Neural cell (in vitro differentiated cells): ENCODE results near the gene AGPAT1.

Experiments used
- EZH2 ChIP-seq: fragments of 200-600, 300-800 bp; shearing (Covaris generic), sonication (generic); IDR thresholded peaks from 2 replicates; pipeline ENCODE4 v1.6.1; 2014; ENCODE audit warnings: antibody characterized with exemption, low read length, borderline replicate concordance, mild to moderate bottlenecking; ENCODE audit not compliant: insufficient read depth, poor library complexity, severe bottlenecking
- POLR2AphosphoS5 ChIP-seq: IDR thresholded peaks from 2 replicates; pipeline ENCODE4 v1.6.1; 2012
- TAF1 ChIP-seq: IDR thresholded peaks from 2 replicates; pipeline ENCODE4 v1.6.1; 2012; ENCODE audit warnings: low read depth
- TF ChIP-seq, protein P1 (sequence below): fragments of 450-650 bp; IDR thresholded peaks from 2 replicates; pipeline ENCODE4 v1.5.1; 2014; ENCODE audit warnings: antibody characterized with exemption, mild to moderate bottlenecking, moderate library complexity; ENCODE audit not compliant: poor library complexity, severe bottlenecking

DNA sequence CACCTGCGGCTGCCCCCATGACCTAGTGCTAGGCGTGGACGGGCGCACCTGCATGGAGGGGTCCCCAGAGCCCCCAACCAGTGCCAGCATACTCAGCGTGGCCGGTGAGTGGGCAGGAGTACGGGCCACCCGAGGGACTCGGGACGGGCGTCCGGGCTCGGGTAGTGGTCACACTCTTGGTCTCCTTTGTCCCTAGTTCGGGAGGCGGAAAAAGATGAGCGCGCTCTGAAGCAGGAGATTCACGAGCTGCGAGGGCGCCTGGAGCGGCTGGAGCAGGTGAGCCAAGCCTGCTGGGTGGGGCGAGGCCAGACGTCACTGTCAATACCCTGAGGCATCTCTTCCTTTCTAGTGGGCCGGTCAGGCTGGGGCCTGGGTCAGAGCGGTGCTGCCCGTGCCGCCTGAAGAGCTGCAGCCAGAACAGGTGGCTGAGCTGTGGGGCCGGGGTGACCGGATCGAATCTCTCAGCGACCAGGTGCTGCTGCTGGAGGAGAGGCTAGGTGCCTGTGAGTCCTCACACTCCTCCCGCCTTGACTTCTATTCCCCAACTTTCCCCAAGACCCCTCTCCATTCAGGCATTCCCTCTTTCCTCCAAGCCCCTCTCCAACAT, 8.6 kb downstream of the AGPAT1 start:
- TF ChIP-seq POLR2AphosphoS5 (no peak), EZH2 (no peak), TAF1 (no peak)
- TF ChIP-seq, protein P1, sequence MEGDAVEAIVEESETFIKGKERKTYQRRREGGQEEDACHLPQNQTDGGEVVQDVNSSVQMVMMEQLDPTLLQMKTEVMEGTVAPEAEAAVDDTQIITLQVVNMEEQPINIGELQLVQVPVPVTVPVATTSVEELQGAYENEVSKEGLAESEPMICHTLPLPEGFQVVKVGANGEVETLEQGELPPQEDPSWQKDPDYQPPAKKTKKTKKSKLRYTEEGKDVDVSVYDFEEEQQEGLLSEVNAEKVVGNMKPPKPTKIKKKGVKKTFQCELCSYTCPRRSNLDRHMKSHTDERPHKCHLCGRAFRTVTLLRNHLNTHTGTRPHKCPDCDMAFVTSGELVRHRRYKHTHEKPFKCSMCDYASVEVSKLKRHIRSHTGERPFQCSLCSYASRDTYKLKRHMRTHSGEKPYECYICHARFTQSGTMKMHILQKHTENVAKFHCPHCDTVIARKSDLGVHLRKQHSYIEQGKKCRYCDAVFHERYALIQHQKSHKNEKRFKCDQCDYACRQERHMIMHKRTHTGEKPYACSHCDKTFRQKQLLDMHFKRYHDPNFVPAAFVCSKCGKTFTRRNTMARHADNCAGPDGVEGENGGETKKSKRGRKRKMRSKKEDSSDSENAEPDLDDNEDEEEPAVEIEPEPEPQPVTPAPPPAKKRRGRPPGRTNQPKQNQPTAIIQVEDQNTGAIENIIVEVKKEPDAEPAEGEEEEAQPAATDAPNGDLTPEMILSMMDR: no peak
